ENCODE results near the gene PKNOX1. TPM values are rescaled to one million over a fixed set of nuclear protein-coding genes. Genes with fewer than 3 reads are reported as not detected.

PKNOX1 gene
- total and polyA plus RNA-seq, 9 of the 15 experiments (the other 6 are each of a cell fraction or from before 2014, with no cell fraction given) = 8.8 to 25.9 (median 13.2) TPM

- ChIA-PET CTCF (ENCODE audit: low intra/inter-chr PET ratio) (no interaction called here), POLR2A (interaction anchor here (0.6 to 1.5 kb wide), 3 partner anchors 11 to 78 kb away, joined by 3 to 7 read pairs (median 4); no protein-coding TSS in a partner anchor)
- intact Hi-C loops (cut with micrococcal nuclease) = no loop called here
- Histone ChIP-seq H3K9ac (ENCODE audit: insufficient read depth in 1 of 2, low read depth in 2 of 2, low read length in 2 of 2) (peak overlapping the region in 1 of 2 experiments; percentile 70; a peak in 1 of 4 replicates), H3K36me3 (ENCODE audit: control insufficient read depth, insufficient read depth, low read length) (no peaks in the 10 kb centered on the region), H3K4me2 (ENCODE audit: insufficient read depth, low read length) (no peak overlapping the region), H3K27me3 (ENCODE audit: control insufficient read depth in 2 of 2, insufficient read depth in 2 of 2, low read length in 2 of 2) (no peaks in the 10 kb centered on the region), H2AFZ (ENCODE audit: low read depth, low read length) (peak overlapping the region; percentile 49; the same call in 1 of the 2 replicates), H3K27ac (ENCODE audit: extremely low read depth, low read depth, low read length) (no peak overlapping the region), H3K4me3 (no peak overlapping the region), H3K79me2 (ENCODE audit: control insufficient read depth, insufficient read depth, low read length) (peaks cover 6% of the 10 kb centered on the region; the same call in 1 of the 3 replicates), H3K4me1 (replicated peaks in 1 of 2; ENCODE audit: control insufficient read depth in 2 of 2, insufficient read depth in 2 of 2, low read length in 2 of 2) (peaks cover 35 to 39% of the 10 kb centered on the region in 2 experiments), H3K9me3 (replicated peaks; ENCODE audit: control insufficient read depth, insufficient read depth, low read depth, low read length) (no peaks in the 10 kb centered on the region), H4K20me1 (replicated peaks; ENCODE audit: control insufficient read depth, insufficient read depth, low read length) (no peaks in the 10 kb centered on the region), H3K9me1 (ENCODE audit: control insufficient read depth, insufficient read depth, low read length) (no peaks in the 10 kb centered on the region)
- ATAC-seq = no peak
- BruUV-seq (replicated peaks) = no TSS peak
- in situ Hi-C loops (cut with MboI) = no loop called here
- WGBS (ENCODE audit: insufficient coverage, low coverage, missing lambda C conversion rate) = 22% methylated on average over 6 of the region's 6 CpGs
- peak in 3 of 4 experiments; percentile 23 to 54 (median 31) for DNase-seq (ENCODE audit: extremely low read depth in 1 of 4, low spot score in 3 of 4)
- no peak for FAIRE-seq
- TF ChIP-seq ZC3H4 (CRISPR knock-in tag; IDR thresholded peaks at IDR 0.05; ENCODE audit: borderline replicate concordance) (no peak), LCOR (CRISPR knock-in tag; IDR thresholded peaks at IDR 0.05) (no peak), SP1 (CRISPR knock-in tag; IDR thresholded peaks at IDR 0.05) (no peak), ZNF280B (CRISPR knock-in tag; IDR thresholded peaks at IDR 0.05) (no peak), PURB (CRISPR knock-in tag; IDR thresholded peaks at IDR 0.05; ENCODE audit: low read depth) (no peak), ZNF586 (CRISPR knock-in tag; conservative IDR thresholded peaks at IDR 0.05) (no peak), BRCA1 (IDR thresholded peaks at IDR 0.05) (no peak), BRCA1 (CRISPR knock-in tag; IDR thresholded peaks at IDR 0.05) (no peak), AFF1 (IDR thresholded peaks at IDR 0.05; ENCODE audit: low read depth in 1 of 2, partially characterized antibody in 2 of 2) (no peak), ZNF445 (CRISPR knock-in tag; IDR thresholded peaks at IDR 0.05; ENCODE audit: low read depth) (no peak), MTF1 (CRISPR knock-in tag; IDR thresholded peaks at IDR 0.05; ENCODE audit: borderline replicate concordance) (peak; percentile 41; the same call in 1 of the 2 replicates), ZNF140 (CRISPR knock-in tag; IDR thresholded peaks at IDR 0.05) (no peak), KLF10 (CRISPR knock-in tag; IDR thresholded peaks at IDR 0.05) (no peak)
- TF ChIP-seq, protein P1, sequence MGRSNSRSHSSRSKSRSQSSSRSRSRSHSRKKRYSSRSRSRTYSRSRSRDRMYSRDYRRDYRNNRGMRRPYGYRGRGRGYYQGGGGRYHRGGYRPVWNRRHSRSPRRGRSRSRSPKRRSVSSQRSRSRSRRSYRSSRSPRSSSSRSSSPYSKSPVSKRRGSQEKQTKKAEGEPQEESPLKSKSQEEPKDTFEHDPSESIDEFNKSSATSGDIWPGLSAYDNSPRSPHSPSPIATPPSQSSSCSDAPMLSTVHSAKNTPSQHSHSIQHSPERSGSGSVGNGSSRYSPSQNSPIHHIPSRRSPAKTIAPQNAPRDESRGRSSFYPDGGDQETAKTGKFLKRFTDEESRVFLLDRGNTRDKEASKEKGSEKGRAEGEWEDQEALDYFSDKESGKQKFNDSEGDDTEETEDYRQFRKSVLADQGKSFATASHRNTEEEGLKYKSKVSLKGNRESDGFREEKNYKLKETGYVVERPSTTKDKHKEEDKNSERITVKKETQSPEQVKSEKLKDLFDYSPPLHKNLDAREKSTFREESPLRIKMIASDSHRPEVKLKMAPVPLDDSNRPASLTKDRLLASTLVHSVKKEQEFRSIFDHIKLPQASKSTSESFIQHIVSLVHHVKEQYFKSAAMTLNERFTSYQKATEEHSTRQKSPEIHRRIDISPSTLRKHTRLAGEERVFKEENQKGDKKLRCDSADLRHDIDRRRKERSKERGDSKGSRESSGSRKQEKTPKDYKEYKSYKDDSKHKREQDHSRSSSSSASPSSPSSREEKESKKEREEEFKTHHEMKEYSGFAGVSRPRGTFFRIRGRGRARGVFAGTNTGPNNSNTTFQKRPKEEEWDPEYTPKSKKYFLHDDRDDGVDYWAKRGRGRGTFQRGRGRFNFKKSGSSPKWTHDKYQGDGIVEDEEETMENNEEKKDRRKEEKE (IDR thresholded peaks at IDR 0.05; ENCODE audit: borderline replicate concordance in 1 of 2, control insufficient read depth in 1 of 2, low read depth in 2 of 2, low read length in 1 of 2) = no peak
Observed at GRCh38 chr21:42969193-42969600, 5.2 kb upstream of the PKNOX1 start.

Measured in K562 (cell line).